KBM-7 (cell line): Measurements from ENCODE around the gene PIGN.

Experiments
- DNase-seq: peaks from one replicate; pipeline ENCODE4 v3.0.0-alpha.2; 2015
- in situ Hi-C: fragments of 300-500 bp; cut with MboI; formaldehyde crosslinking; loops from 2 replicates; pipeline ENCODE4 v1.14.3; 2020; ENCODE audit warnings: low sequenced_read_pairs, low pct_unique_long_range_greater_than_20kb, mixed read lengths

Gene PIGN

GRCh38 chr18:62081761-62082294 lies 105.0 kb downstream of the PIGN start:
- DNase-seq = no peak
- in situ Hi-C loops = no loop called here

- in situ Hi-C loops = no loop called here
- no peak for DNase-seq
These were observed 105.6 kb downstream of the PIGN start for GRCh38 chr18:62081248-62081647.

GRCh38 chr18:62080172-62080900 lies 106.5 kb downstream of the PIGN start:
- DNase-seq = no peak
- in situ Hi-C loops = no loop called here

GRCh38 chr18:62073461-62074281 lies 113.2 kb downstream of the PIGN start:
- DNase-seq = no peak
- in situ Hi-C loops = no loop called here

- no peak for DNase-seq
- in situ Hi-C loops = no loop called here
These were observed 114.5 kb downstream of the PIGN start for GRCh38 chr18:62072370-62072769.

- no peak for DNase-seq
- in situ Hi-C loops = no loop called here
These were observed 115.8 kb downstream of the PIGN start for GRCh38 chr18:62071071-62071470.

GRCh38 chr18:62070302-62070701 lies 116.6 kb downstream of the PIGN start:
- DNase-seq = no peak
- in situ Hi-C loops = no loop called here

GRCh38 chr18:62069556-62069955 lies 117.3 kb downstream of the PIGN start:
- in situ Hi-C loops = no loop called here

GRCh38 chr18:62066102-62066818 lies 120.6 kb downstream of the PIGN start:
- no peak for DNase-seq
- in situ Hi-C loops = no loop called here

More at GRCh38 chr18:62069556-62069955, 117.3 kb downstream of the PIGN start:
- no peak for DNase-seq

GRCh38 chr18:62064361-62064760 lies 122.5 kb downstream of the PIGN start:
- DNase-seq = no peak
- in situ Hi-C loops = no loop called here

- in situ Hi-C loops = no loop called here
- DNase-seq = no peak
These were observed 124.9 kb downstream of the PIGN start for GRCh38 chr18:62061821-62062478.

GRCh38 chr18:62060820-62061219 lies 126.0 kb downstream of the PIGN start:
- in situ Hi-C loops = no loop called here
- no peak for DNase-seq

GRCh38 chr18:62054929-62055498 lies 131.8 kb downstream of the PIGN start:
- no peak for DNase-seq
- in situ Hi-C loops = no loop called here

- DNase-seq = no peak
- in situ Hi-C loops = no loop called here
These were observed 138.6 kb downstream of the PIGN start for GRCh38 chr18:62048279-62048678.

GRCh38 chr18:62045316-62045715 lies 141.5 kb downstream of the PIGN start:
- DNase-seq = no peak
- in situ Hi-C loops = no loop called here

- in situ Hi-C loops = no loop called here
- DNase-seq = no peak
These were observed 142.3 kb downstream of the PIGN start for GRCh38 chr18:62044490-62045000.

- in situ Hi-C loops = no loop called here
- DNase-seq = no peak
These were observed 148.7 kb downstream of the PIGN start for GRCh38 chr18:62037989-62038778.
